ENCODE results near the gene ELF4. TPM values are rescaled to one million over a fixed set of nuclear protein-coding genes. Genes with fewer than 3 reads are reported as not detected.
A peak's percentile ranks its signal among the peaks of the same experiment; 100 is the strongest.

Gene ELF4
- total and polyA plus RNA-seq, 4 experiments from 2014 or later = 7.4 to 31.3 (median 24.2) TPM

GRCh38 chrX:130018143-130018542 is 92.2 kb downstream of the ELF4 start:
- Histone ChIP-seq H3K27ac (ENCODE audit: low read depth, low read length) (no peak overlapping the region), H3K27me3 (ENCODE audit: insufficient read depth, low read length) (no peaks in the 10 kb centered on the region), H3K4me3 (ENCODE audit: low read length in 2 of 2) (no peak overlapping the region), H3K4me1 (ENCODE audit: insufficient read depth, low read length) (no peaks in the 10 kb centered on the region), H3K36me3 (ENCODE audit: insufficient read depth, low read length) (no peaks in the 10 kb centered on the region), H3K9me3 (ENCODE audit: control insufficient read depth in 1 of 2, low read length in 2 of 2) (no peaks in the 10 kb centered on the region)
- intact Hi-C loops (cut with micrococcal nuclease) = no loop called here
- Mint-ChIP-seq H3K27ac (peak overlapping the region in 1 of 7 donors; percentile 61), H3K27me3 (no peaks in the 10 kb centered on the region), H3K4me3 (no peak overlapping the region), H3K9me3 (peaks cover 0 to 2% (median 0%) of the 10 kb centered on the region in 8 donors), H3K4me1 (peaks cover 0 to 4% (median 0%) of the 10 kb centered on the region in 4 donors), H3K36me3 (peaks cover 6 to 36% of the 10 kb centered on the region in 2 donors)
- no peak for DNase-seq
- CTCF ChIA-PET (ENCODE audit: partially characterized antibody) = interaction anchor here (0.8 to 5.9 kb wide), 3 partner anchors 9 to 92 kb away, joined by 3 to 29 read pairs (median 25); no protein-coding TSS in a partner anchor
- POLR2A ChIA-PET (ENCODE audit: partially characterized antibody) = no interaction called here

- intact Hi-C loops (cut with micrococcal nuclease) = no loop called here
- no peak overlapping the region for H3K27ac Mint-ChIP-seq
- Histone ChIP-seq H3K4me3 (ENCODE audit: low read length in 2 of 2) (no peak overlapping the region), H3K36me3 (ENCODE audit: insufficient read depth, low read length) (no peaks in the 10 kb centered on the region), H3K4me1 (ENCODE audit: insufficient read depth, low read length) (no peaks in the 10 kb centered on the region), H3K27me3 (ENCODE audit: insufficient read depth, low read length) (no peaks in the 10 kb centered on the region), H3K27ac (ENCODE audit: low read depth, low read length) (no peak overlapping the region), H3K9me3 (ENCODE audit: control insufficient read depth in 1 of 2, low read length in 2 of 2) (no peaks in the 10 kb centered on the region)
- CTCF ChIA-PET (ENCODE audit: partially characterized antibody) = interaction anchor here (0.7 kb wide), 1 partner anchor 12 kb away, joined by 3 read pairs; no protein-coding TSS in a partner anchor
- H3K4me1 Mint-ChIP-seq = peaks cover 0 to 4% (median 0%) of the 10 kb centered on the region in 4 donors
- H3K36me3 Mint-ChIP-seq = peaks cover 6 to 35% of the 10 kb centered on the region in 2 donors
- H3K27me3 Mint-ChIP-seq = no peaks in the 10 kb centered on the region
- no peak overlapping the region for H3K4me3 Mint-ChIP-seq
- no peak for DNase-seq
- H3K9me3 Mint-ChIP-seq = peaks cover 0 to 2% (median 0%) of the 10 kb centered on the region in 8 donors
- POLR2A ChIA-PET (ENCODE audit: partially characterized antibody) = no interaction called here
Observed at GRCh38 chrX:130015181-130015580, 95.1 kb downstream of the ELF4 start.

Other genes with a start within 250 kb of the ELF4 start
- gene UTP14A, start 204.3 kb downstream of the ELF4 start, total RNA-seq = 10 to 100 TPM; 17.7 to 19.2 TPM
- gene UTP14A, start 204.3 kb downstream of the ELF4 start, polyA plus RNA-seq = 10 to 100 TPM in 1 of 2 donors, 1 to 10 TPM in 1; 2.5 to 12.7 TPM
- 10 to 100 TPM; 14.0 to 14.2 TPM for gene BCORL1, start 127.9 kb downstream of the ELF4 start, total RNA-seq
- gene BCORL1, start 127.9 kb downstream of the ELF4 start, polyA plus RNA-seq = 1 to 10 TPM in 1 of 2 donors, under 1 TPM in 1; 0.09 to 4.5 TPM
- gene AIFM1, start 55.3 kb upstream of the ELF4 start, total RNA-seq = 10 to 100 TPM; 20.0 to 23.6 TPM
- gene AIFM1, start 55.3 kb upstream of the ELF4 start, polyA plus RNA-seq = 10 to 100 TPM; 32.2 to 39.4 TPM
- 10 to 100 TPM in 1 of 2 experiments, 1 to 10 TPM in 1; 9.7 to 10.1 TPM for gene RAB33A, start 61.5 kb upstream of the ELF4 start, total RNA-seq
- 1 to 10 TPM; 5.6 to 10.0 TPM for gene RAB33A, start 61.5 kb upstream of the ELF4 start, polyA plus RNA-seq
- 1 to 10 TPM; 4.0 to 4.9 TPM for gene ZNF280C, start 158.4 kb upstream of the ELF4 start, total RNA-seq
- 1 to 10 TPM; 2.1 to 2.7 TPM for gene ZNF280C, start 158.4 kb upstream of the ELF4 start, polyA plus RNA-seq
- 10 to 100 TPM; 12.9 to 15.8 TPM for gene SLC25A14, start 229.4 kb upstream of the ELF4 start, total RNA-seq
- 1 to 10 TPM; 7.8 to 8.8 TPM for gene SLC25A14, start 229.4 kb upstream of the ELF4 start, polyA plus RNA-seq

Data from CD4-positive, alpha-beta memory T cell (primary cell).